HG03565 (cell line): Measurements from ENCODE around the gene CTSH.
A peak's percentile ranks its signal among the peaks of the same experiment; 100 is the strongest.

Experiments
- ATAC-seq: cut with Tn5 transposase; IDR thresholded peaks from one replicate; pipeline ENCODE4 v1.9.1; 2021; ENCODE audit warnings: mild to moderate bottlenecking, moderate library complexity; ENCODE audit not compliant: unreplicated experiment

Gene CTSH

GRCh38 chr15:78978601-78979179 lies 33.8 kb upstream of the CTSH start:
- ATAC-seq: no peak

- peak; percentile 32 for ATAC-seq
Measured at GRCh38 chr15:78977591-78978347, 32.9 kb upstream of the CTSH start.

- peak; percentile 41 for ATAC-seq
Measured at GRCh38 chr15:78977091-78977571, 32.3 kb upstream of the CTSH start.

- peak; percentile 16 for ATAC-seq
Measured at GRCh38 chr15:78976691-78977090, 31.8 kb upstream of the CTSH start.

GRCh38 chr15:78974272-78974918 lies 29.5 kb upstream of the CTSH start:
- ATAC-seq: no peak

- no peak for ATAC-seq
Measured at GRCh38 chr15:78969687-78970349, 25.0 kb upstream of the CTSH start.

- no peak for ATAC-seq
Measured at GRCh38 chr15:78968539-78969271, 23.9 kb upstream of the CTSH start.

GRCh38 chr15:78968114-78968513 lies 23.3 kb upstream of the CTSH start:
- ATAC-seq: no peak

GRCh38 chr15:78960308-78960707 lies 15.5 kb upstream of the CTSH start:
- ATAC-seq: no peak

GRCh38 chr15:78959360-78959759 lies 14.5 kb upstream of the CTSH start:
- ATAC-seq: no peak

GRCh38 chr15:78957416-78958093 lies 12.7 kb upstream of the CTSH start:
- ATAC-seq: no peak

GRCh38 chr15:78956937-78957336 lies 12.1 kb upstream of the CTSH start:
- no peak for ATAC-seq

- no peak for ATAC-seq
Measured at GRCh38 chr15:78955355-78955754, 10.5 kb upstream of the CTSH start.

GRCh38 chr15:78951841-78952238 lies 7.0 kb upstream of the CTSH start:
- ATAC-seq: no peak

- ATAC-seq: no peak
Measured at GRCh38 chr15:78950902-78951840, 6.3 kb upstream of the CTSH start.

- ATAC-seq: no peak
Measured at GRCh38 chr15:78950343-78950742, 5.5 kb upstream of the CTSH start.

GRCh38 chr15:78949461-78949860 lies 4.6 kb upstream of the CTSH start:
- no peak for ATAC-seq

- ATAC-seq: no peak
Measured at GRCh38 chr15:78947506-78947905, 2.7 kb upstream of the CTSH start.

GRCh38 chr15:78946493-78946892 lies 1.6 kb upstream of the CTSH start:
- no peak for ATAC-seq
